BE2C (cell line): Measurements from ENCODE around the gene CD72.
"Not testable (repeated sequence)": the region's sequence is repeated elsewhere in the genome, so short reads cannot be mapped to it uniquely, and the experiment has no call there.

ENCODE experiments used
- DNase-seq: peaks from one replicate; pipeline ENCODE4 v3.0.0-alpha.2; 2020
- H3K27me3 ChIP-seq: fragments of 250-450 bp; sonication (Bioruptor Pico); 2 replicates; pipeline ENCODE4 v1.5.1; 2020; ENCODE audit warnings: mild to moderate bottlenecking
- H3K36me3 ChIP-seq: fragments of 250-450 bp; sonication (Bioruptor Pico); 2 replicates; pipeline ENCODE4 v1.5.1; 2020; ENCODE audit warnings: mild to moderate bottlenecking
- H3K4me1 ChIP-seq: fragments of 250-450 bp; sonication (Bioruptor Pico); 2 replicates; pipeline ENCODE4 v1.5.1; 2020
- H3K4me3 ChIP-seq: 2 replicates; pipeline ENCODE4 v1.5.1; 2011; ENCODE audit warnings: low read depth, low read length
- H3K9me3 ChIP-seq: fragments of 250-450 bp; sonication (Bioruptor Pico); 2 replicates; pipeline ENCODE4 v1.5.1; 2020
- TF ChIP-seq, protein P1 (sequence below): IDR thresholded peaks from 2 replicates; pipeline ENCODE4 v1.5.1; 2012; ENCODE audit warnings: mild to moderate bottlenecking, low read depth, low read length

The CD72 gene

DNA sequence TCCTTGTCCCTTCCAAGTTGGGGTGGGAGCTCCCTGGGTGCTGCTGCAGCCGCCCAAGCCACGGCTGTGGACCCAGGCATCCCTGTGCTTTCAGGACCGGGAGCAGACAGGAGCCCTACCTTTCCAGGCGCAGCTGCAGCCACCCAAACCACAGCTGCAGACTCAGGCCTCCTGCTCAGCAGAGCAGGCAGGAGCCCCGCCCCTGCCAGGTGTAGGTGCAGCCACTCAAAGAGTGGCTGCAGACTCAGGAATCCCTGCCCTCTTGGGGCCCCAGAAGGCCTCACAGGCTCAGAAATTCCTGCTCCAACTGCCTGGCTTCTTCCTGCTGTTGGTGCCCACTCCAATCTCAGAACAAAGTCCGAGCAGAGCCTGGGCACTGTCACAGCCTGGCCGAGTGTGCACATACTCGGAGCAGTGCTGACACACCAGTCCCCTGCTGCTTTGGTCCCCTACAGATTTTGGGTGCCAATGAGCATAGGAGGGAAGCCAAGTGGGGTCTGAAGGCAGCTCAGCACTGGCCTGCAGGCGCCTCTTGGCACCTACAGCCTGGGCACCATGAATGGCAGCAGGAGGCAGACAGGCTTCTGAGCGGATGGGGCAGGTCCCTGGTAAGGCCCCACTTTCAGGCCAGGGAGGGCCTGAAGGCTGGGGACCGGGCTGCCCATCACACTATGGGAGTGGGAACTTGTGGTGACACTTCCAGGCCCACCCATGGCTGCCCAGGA, 19.2 kb downstream of the CD72 start:
- TF ChIP-seq, protein P1, sequence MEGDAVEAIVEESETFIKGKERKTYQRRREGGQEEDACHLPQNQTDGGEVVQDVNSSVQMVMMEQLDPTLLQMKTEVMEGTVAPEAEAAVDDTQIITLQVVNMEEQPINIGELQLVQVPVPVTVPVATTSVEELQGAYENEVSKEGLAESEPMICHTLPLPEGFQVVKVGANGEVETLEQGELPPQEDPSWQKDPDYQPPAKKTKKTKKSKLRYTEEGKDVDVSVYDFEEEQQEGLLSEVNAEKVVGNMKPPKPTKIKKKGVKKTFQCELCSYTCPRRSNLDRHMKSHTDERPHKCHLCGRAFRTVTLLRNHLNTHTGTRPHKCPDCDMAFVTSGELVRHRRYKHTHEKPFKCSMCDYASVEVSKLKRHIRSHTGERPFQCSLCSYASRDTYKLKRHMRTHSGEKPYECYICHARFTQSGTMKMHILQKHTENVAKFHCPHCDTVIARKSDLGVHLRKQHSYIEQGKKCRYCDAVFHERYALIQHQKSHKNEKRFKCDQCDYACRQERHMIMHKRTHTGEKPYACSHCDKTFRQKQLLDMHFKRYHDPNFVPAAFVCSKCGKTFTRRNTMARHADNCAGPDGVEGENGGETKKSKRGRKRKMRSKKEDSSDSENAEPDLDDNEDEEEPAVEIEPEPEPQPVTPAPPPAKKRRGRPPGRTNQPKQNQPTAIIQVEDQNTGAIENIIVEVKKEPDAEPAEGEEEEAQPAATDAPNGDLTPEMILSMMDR = no peak
- no peak overlapping the region for H3K4me3 ChIP-seq
- no peak for DNase-seq

DNA sequence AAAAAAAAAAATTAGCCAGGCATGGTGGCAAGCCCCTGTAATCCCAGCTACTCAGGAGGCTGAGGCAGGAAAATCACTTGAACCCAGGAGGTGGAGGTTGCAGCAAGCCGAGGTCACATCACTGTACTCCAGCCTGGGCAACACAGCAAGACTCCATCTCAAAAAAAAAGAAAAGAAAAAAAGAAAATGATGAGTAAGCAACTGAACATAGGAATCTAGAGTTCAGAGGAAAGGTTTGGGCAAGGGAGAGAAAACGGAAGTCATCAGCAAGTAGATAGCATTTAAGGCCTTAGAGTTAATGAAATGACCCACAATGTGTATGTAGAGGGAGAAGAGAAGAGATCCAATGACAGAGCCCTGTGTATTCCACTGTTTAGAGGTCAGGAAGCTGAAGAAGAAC, 21.3 kb downstream of the CD72 start:
- not testable (repeated sequence) for H3K27me3 ChIP-seq, H3K4me3 ChIP-seq, H3K36me3 ChIP-seq, H3K4me1 ChIP-seq, DNase-seq, H3K9me3 ChIP-seq

More for the DNA sequence above, 19.2 kb downstream of the CD72 start:
- Histone ChIP-seq H3K9me3 (no peaks in the 10 kb centered on the region), H3K4me1 (no peaks in the 10 kb centered on the region), H3K36me3 (no peaks in the 10 kb centered on the region), H3K27me3 (no peaks in the 10 kb centered on the region)

DNA sequence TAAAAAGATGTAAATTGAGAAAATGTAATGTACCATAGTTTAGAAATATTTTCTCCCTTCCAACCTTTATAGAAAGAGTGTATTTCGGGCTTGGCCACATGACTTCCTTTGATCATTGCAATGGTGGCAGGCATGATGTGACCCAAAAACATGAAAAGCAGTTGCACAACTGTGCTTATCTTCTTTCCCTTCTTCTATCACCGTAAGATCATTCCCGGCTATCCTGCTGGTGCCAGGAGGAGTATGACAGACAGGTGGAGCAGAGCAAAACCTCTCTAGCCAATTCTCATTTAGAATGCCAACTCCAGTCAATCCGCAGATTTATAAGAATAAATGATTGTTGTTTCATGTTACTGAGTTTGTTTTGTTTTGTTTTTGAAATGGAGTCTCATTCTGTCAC, 23.7 kb downstream of the CD72 start:
- no peak for DNase-seq
- TF ChIP-seq, protein P1 = no peak
- Histone ChIP-seq H3K4me1 (no peaks in the 10 kb centered on the region), H3K36me3 (no peaks in the 10 kb centered on the region), H3K27me3 (no peaks in the 10 kb centered on the region), H3K4me3 (no peak overlapping the region), H3K9me3 (no peaks in the 10 kb centered on the region)

DNA sequence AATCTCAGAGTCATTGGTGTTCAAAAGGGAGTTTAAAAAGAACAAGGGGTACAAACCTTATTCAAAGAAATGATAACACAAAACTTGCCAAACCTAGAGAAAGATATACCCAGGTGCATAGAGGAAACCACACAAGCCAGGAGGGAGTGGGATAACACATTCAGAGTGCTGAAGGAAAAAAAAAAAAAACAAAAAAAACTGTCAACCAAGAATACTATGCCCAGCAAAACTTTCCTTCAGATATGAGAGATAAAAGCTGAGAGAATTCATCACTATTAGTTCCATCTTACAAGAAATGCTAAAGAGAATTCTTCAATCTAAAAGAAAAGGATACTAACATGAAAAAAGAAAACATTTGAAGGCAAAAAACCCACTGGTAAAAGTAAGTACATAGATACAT, 24.6 kb downstream of the CD72 start:
- no peak for DNase-seq
- TF ChIP-seq, protein P1 = no peak
- no peaks in the 10 kb centered on the region for H3K4me1 ChIP-seq
- no peaks in the 10 kb centered on the region for H3K27me3 ChIP-seq
- H3K36me3 ChIP-seq = no peaks in the 10 kb centered on the region
- no peak overlapping the region for H3K4me3 ChIP-seq
- no peaks in the 10 kb centered on the region for H3K9me3 ChIP-seq

DNA sequence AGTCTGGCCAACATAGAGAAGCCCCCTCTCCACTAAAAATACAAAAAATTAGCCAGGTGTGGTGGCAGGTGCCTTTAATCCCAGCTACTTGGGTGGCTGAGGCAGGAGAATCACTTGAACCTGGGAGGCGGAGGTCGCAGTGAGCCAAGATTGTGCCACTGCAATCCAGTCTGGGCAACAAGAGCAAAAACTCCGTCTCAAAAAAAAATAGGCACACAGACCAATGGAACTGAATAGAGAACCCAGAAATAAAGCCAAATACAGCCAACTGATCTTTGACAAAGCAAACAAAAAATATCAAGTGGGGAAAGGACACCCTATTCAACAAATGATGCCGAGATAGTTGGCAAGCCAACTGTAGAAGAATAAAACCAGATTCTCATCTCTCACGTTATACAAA, 29.7 kb downstream of the CD72 start:
- not testable (repeated sequence) for DNase-seq, H3K27me3 ChIP-seq, H3K4me3 ChIP-seq, H3K9me3 ChIP-seq, H3K4me1 ChIP-seq, H3K36me3 ChIP-seq

DNA sequence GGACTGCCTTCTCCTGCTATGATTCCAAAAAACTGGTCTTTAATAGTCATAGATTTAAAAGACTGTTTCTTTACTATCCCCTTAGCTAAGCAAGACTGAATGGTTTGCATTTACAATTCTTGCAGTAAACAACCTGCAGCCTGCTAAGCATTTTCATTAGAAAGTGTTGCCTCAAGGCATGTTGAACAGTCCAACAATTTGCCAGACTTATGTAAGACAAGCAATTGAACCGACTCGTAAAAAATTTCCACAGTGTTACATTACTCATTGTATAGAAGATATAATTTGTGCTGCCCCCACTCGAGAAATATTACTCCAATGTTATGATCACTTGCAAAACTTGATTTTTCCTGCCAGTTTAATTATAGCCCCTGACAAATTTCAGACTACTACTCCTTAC, 33.5 kb downstream of the CD72 start:
- DNase-seq, H3K27me3 ChIP-seq, H3K9me3 ChIP-seq: not testable (repeated sequence)

DNA sequence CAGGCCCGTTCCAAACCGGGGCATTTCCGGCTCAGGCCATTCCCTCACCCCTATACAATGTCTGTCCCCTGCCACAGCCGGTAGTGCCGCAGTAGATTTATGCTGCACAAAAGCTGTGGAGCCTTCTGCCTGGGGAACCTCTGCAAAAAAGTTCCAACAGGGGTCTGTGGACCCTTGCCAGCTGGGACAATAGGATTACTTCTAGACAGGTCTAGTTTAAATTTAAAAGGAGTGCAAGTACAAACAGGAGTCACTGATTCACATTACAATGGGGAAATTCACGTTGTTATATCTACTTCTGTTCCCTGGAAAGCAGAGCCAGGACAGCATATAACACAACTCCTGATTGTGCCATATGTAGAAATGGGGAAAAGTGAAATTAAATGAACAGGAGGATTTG, 34.7 kb downstream of the CD72 start:
- H3K4me3 ChIP-seq, DNase-seq, H3K4me1 ChIP-seq, H3K27me3 ChIP-seq, H3K9me3 ChIP-seq, H3K36me3 ChIP-seq: not testable (repeated sequence)

More for the DNA sequence above, 33.5 kb downstream of the CD72 start:
- not testable (repeated sequence) for H3K4me3 ChIP-seq, H3K4me1 ChIP-seq, H3K36me3 ChIP-seq

DNA sequence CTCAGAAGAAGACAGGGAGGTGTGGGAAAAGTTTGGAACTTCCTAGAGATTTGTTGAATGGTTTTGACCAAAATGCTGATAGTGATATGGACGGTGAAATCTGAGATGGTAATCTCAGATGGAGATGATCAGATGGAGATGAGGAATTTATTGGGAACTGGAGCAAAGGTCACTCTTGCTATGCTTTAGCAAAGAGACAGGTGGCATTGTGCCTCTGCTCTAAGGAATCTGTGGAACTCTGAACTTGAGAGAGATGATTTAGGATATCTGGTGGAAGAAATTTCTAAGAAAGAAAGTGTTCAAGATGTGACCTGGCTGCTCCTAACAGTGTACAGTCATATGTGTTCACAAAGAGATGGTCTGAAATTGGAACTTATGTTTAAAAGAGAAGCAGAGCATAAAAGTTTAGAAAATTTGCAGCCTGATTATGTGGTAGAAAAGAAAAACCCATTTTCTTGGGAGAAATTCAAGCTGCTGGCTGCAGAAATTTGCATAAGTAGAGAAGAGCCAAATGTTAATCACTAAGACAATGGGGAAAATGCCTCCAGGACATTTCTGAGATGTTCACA, 38.5 kb downstream of the CD72 start:
- H3K27me3 ChIP-seq, DNase-seq, H3K4me1 ChIP-seq, H3K36me3 ChIP-seq, H3K4me3 ChIP-seq, H3K9me3 ChIP-seq: not testable (repeated sequence)

DNA sequence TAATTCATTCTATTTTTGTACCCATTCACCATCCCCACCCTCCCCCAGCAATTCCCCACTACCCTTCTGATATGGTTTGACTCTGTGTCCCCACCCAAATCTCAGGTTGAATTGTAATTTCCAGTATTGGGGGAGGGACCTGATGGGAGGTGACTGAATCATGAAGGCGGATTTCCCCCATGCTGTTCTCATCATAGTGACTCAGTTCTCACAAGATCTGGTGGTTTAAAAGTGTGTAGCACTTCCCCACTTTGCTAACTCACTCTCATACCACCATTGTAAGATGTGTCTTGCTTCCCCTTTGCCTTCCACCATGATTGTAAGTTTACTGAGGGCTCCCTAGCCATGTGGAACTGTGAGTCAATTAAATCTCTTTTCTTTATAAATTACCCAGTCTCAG, 39.1 kb downstream of the CD72 start:
- TF ChIP-seq, protein P1 = no peak
- Histone ChIP-seq H3K4me1 (no peaks in the 10 kb centered on the region), H3K4me3 (no peak overlapping the region), H3K9me3 (no peaks in the 10 kb centered on the region), H3K36me3 (no peaks in the 10 kb centered on the region), H3K27me3 (no peaks in the 10 kb centered on the region)
- DNase-seq = no peak
